Measurements from ENCODE around the gene PLG.
"Not testable (repeated sequence)": the region's sequence is repeated elsewhere in the genome, so short reads cannot be mapped to it uniquely, and the experiment has no call there.

PLG gene

DNA sequence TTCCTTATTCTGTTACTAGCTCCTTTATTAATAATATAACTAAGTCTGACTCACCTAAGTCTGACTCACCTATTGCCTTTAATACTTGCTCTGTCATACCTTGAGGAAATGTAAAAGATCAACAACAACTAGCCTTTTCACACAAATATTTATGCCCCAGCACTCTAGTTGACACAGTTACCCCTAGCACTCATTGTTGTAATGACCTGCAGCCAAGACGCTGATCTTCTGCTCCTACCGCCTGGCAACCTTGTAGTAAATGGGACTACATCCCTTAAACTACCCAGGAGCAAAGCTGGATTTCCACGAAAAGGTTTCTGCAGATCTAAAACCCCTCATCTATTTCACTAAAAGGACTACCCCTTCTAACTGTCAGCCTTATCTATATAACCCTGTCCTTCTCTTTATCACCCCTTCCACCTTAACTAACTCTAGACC is 90.0 kb downstream of the PLG start:
- no peak for DNase-seq (ENCODE audit: low read depth)

DNA sequence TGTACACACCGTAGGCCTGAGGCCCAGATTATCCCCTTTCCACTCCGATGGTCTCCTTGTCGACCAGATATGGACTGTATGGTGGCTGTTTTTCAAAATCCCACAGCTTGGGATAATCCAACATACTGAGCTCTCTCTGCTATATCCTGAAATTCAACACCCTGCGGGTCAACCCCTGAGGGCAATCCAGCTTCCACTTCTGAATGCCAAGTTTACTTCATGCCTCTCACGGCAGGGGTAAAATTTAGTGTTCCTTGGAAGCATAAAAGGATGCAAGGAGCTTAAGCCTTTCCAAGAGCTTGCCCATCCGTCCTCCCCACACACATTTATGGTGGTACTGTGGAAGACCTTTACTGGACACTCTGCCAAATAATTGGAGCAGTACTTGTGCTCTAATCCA is 90.7 kb downstream of the PLG start:
- no peak overlapping the region for H3K4me3 ChIP-seq (replicated peaks; ENCODE audit: low read depth, low read length)
- TF ChIP-seq, protein P1, sequence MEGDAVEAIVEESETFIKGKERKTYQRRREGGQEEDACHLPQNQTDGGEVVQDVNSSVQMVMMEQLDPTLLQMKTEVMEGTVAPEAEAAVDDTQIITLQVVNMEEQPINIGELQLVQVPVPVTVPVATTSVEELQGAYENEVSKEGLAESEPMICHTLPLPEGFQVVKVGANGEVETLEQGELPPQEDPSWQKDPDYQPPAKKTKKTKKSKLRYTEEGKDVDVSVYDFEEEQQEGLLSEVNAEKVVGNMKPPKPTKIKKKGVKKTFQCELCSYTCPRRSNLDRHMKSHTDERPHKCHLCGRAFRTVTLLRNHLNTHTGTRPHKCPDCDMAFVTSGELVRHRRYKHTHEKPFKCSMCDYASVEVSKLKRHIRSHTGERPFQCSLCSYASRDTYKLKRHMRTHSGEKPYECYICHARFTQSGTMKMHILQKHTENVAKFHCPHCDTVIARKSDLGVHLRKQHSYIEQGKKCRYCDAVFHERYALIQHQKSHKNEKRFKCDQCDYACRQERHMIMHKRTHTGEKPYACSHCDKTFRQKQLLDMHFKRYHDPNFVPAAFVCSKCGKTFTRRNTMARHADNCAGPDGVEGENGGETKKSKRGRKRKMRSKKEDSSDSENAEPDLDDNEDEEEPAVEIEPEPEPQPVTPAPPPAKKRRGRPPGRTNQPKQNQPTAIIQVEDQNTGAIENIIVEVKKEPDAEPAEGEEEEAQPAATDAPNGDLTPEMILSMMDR (IDR thresholded peaks at IDR 0.05; ENCODE audit: low read length, missing control alignments): no peak
- DNase-seq (ENCODE audit: low read depth): no peak

More for the DNA sequence above, 90.0 kb downstream of the PLG start:
- TF ChIP-seq, protein P1 (IDR thresholded peaks at IDR 0.05; ENCODE audit: low read length, missing control alignments): no peak
- H3K4me3 ChIP-seq (replicated peaks; ENCODE audit: low read depth, low read length): no peak overlapping the region

DNA sequence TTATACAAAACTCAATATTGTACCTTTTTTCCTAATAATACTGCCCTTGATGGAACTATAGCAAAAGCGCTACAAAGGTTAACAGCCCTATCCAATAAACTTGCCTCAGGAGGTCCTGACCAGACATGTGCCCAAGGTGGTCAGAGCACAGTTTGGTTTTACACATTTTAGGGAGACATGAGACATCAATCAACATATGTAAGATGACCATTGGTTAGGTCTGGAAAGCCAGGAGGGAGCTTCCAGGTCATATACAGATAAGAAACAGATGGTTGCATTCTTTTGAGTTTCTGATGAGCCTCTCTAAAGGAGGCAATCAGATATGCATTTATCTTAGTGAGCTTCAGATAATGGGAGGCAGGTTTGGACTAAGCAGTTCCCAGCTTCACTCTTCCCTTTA is 91.6 kb downstream of the PLG start:
- TF ChIP-seq, protein P1 (IDR thresholded peaks at IDR 0.05; ENCODE audit: low read length, missing control alignments): no peak
- no peak for DNase-seq (ENCODE audit: low read depth)
- no peak overlapping the region for H3K4me3 ChIP-seq (replicated peaks; ENCODE audit: low read depth, low read length)

DNA sequence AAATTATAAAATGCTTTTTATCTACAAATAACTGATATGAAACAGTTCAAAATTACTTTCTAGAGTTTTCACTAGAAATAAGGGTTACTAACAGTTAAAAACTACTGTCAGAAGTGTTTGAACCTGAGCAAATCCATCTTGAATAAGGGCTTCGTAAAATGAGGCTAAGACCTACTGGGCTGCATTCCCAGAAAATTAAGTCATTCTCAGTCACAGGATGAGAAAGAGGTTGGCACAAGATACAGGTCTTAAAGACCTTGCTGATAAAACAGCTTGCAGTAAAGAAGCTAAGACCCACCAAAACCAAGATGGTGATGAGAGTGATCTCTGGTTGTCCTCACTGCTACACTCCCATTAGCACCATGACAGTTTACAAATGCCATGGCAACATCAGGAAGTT is 93.7 kb downstream of the PLG start:
- TF ChIP-seq, protein P1 (IDR thresholded peaks at IDR 0.05; ENCODE audit: low read length, missing control alignments): no peak
- DNase-seq (ENCODE audit: low read depth): no peak
- no peak overlapping the region for H3K4me3 ChIP-seq (replicated peaks; ENCODE audit: low read depth, low read length)

DNA sequence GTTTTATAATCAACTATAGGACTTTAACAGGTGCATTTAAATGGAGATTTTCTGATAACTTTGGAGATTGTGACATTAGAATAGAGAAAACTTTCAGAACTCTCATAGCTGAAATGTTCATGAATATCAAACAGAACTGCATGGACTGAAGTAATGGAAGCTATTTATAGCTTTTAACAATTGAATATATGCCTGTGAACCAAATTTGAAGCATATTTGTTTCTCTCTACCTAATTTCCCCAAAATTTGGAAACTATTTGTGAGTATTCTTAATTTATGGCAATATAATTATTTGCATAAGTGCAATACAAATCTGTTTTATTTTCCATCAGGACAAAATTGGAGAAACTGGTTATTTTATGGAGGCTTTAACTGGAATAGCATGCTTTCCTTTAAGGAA is 96.6 kb downstream of the PLG start:
- TF ChIP-seq, protein P1 (IDR thresholded peaks at IDR 0.05; ENCODE audit: low read length, missing control alignments): no peak
- DNase-seq (ENCODE audit: low read depth): no peak
- no peak overlapping the region for H3K4me3 ChIP-seq (replicated peaks; ENCODE audit: low read depth, low read length)

GRCh38 chr6:160799801-160800506 is 97.9 kb downstream of the PLG start:
- TF ChIP-seq, protein P1 (IDR thresholded peaks at IDR 0.05; ENCODE audit: low read length, missing control alignments): no peak

DNA sequence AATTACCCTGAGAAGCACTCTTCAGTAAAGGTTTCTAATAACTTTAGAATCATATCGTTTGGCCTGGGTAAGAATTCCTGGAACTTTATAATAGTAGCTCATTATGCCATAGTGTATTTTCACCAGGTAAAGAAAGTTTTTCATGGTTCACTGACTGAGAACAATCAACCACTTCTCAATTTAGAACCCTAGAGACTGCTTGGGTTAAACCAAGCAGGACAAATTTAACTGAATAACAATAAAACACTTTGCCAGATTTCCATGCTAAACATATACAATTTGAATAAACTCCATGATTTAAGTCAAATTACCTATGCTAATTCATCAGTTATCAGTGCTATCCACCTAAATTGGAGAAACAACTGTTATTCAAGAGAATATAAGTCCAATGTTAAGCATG is 99.4 kb downstream of the PLG start:
- TF ChIP-seq, protein P1 (IDR thresholded peaks at IDR 0.05; ENCODE audit: low read length, missing control alignments): no peak
- H3K4me3 ChIP-seq (replicated peaks; ENCODE audit: low read depth, low read length): no peak overlapping the region
- no peak for DNase-seq (ENCODE audit: low read depth)

More at GRCh38 chr6:160799801-160800506, 97.9 kb downstream of the PLG start:
- H3K4me3 ChIP-seq (replicated peaks; ENCODE audit: low read depth, low read length): no peak overlapping the region
- DNase-seq (ENCODE audit: low read depth): no peak

DNA sequence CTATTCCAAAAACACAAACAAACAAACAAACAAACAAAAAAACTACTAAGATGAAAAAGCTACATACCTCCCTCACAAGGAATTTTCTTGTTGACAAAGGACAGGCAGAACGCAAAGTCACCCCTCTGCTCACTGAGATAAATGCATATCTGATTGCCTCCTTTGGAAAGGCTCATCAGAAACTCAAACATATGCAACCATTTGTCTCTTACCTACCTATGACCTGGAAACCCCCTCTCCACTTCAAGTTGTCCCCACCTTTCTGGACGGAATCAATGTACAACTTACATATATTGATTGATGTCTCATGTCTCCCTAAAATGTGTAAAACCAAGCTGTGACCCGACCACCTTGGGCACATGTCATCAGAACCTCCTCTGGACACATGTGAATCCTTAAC is 100.0 kb downstream of the PLG start:
- not testable (repeated sequence) for DNase-seq (ENCODE audit: low read depth)

More for the DNA sequence above, 100.0 kb downstream of the PLG start:
- not testable (repeated sequence) for H3K4me3 ChIP-seq (replicated peaks; ENCODE audit: low read depth, low read length)

Measured in fibroblast of pulmonary artery (primary cell).